ENCODE results near the gene ELP4. TPM values are rescaled to one million over a fixed set of nuclear protein-coding genes. Genes with fewer than 3 reads are reported as not detected.

ELP4 gene
- polyA plus RNA-seq, 3 donors: 6.0 to 17.8 (median 16.4) TPM

DNA sequence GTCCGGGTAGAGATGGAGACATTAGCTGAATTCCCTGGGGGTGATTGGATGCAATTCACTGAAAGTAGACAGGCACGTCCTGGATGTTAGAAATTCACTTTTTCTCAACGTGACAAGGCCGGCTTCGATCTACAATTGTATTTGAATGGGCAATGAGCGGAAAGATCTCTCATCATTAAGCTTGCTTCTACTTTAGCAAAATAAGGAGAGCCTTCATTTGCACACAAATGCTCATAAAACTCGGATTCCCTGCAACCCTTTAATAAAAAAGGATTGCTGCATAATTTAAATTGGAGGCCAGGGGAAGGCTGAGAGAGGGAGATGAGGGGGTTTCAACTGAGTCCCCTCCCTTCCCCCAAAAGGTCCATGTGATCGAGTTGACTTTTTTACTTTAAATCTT, 312.2 kb downstream of the ELP4 start:
- Histone ChIP-seq H2AFZ (ENCODE audit: insufficient read depth, low read depth, low read length, poor library complexity, severe bottlenecking) (no peak overlapping the region), H4K20me1 (ENCODE audit: insufficient read depth, low read length) (no peaks in the 10 kb centered on the region), H3K79me2 (ENCODE audit: insufficient read depth, low read length) (no peaks in the 10 kb centered on the region), H3K4me3 (replicated peaks in 1 of 3; ENCODE audit: low read depth in 2 of 3, low read length in 3 of 3) (no peak overlapping the region), H3K4me2 (replicated peaks; ENCODE audit: extremely low read depth, low read length, poor library complexity, severe bottlenecking) (no peak overlapping the region), H3K9me3 (replicated peaks in 1 of 2; ENCODE audit: control insufficient read depth in 1 of 2, insufficient read depth in 1 of 2, low read length in 2 of 2) (peaks cover 8 to 77% of the 10 kb centered on the region in 2 donors), H3K4me1 (ENCODE audit: control insufficient read depth in 1 of 2, insufficient read depth in 2 of 2, low read length in 2 of 2) (peaks cover 5 to 17% of the 10 kb centered on the region in 2 donors), H3K27ac (ENCODE audit: low read depth in 1 of 2, low read length in 2 of 2) (no peak overlapping the region), H3K36me3 (replicated peaks in 1 of 2; ENCODE audit: control insufficient read depth in 1 of 2, insufficient read depth in 2 of 2, low read length in 2 of 2) (no peaks in the 10 kb centered on the region), H3K9ac (ENCODE audit: insufficient read depth, low read length, poor library complexity, severe bottlenecking) (no peak overlapping the region), H3K27me3 (ENCODE audit: control insufficient read depth in 2 of 2, insufficient read depth in 2 of 2, low read length in 2 of 2) (peaks cover 94 to 100% of the 10 kb centered on the region in 2 donors)
- no peak for TF ChIP-seq CTCF (IDR thresholded peaks at IDR 0.05)
- no peak for DNase-seq
- no CpG with 5 or more reads among the region's 8 CpGs for WGBS (ENCODE audit: insufficient coverage)
- H3K4me3 Mint-ChIP-seq: peak overlapping the region in 1 of 2 donors; percentile 84
- H3K27ac Mint-ChIP-seq: no peak overlapping the region
- intact Hi-C loops (cut with micrococcal nuclease): no loop called here
- H3K27me3 Mint-ChIP-seq (ENCODE audit: low read depth in 3 of 3): peaks cover 94 to 100% (median 97%) of the 10 kb centered on the region in 3 donors
- peaks cover 0 to 39% (median 29%) of the 10 kb centered on the region in 7 donors for H3K9me3 Mint-ChIP-seq
- H3K4me1 Mint-ChIP-seq: peaks cover 24% of the 10 kb centered on the region
- peaks cover 0 to 3% of the 10 kb centered on the region in 2 donors for H3K36me3 Mint-ChIP-seq

- TF ChIP-seq CTCF (IDR thresholded peaks at IDR 0.05): no peak
- Histone ChIP-seq H3K4me1 (ENCODE audit: control insufficient read depth in 1 of 2, insufficient read depth in 2 of 2, low read length in 2 of 2) (peaks cover 5 to 12% of the 10 kb centered on the region in 2 donors), H4K20me1 (ENCODE audit: insufficient read depth, low read length) (no peaks in the 10 kb centered on the region), H3K27ac (ENCODE audit: low read depth in 1 of 2, low read length in 2 of 2) (no peak overlapping the region), H3K9me3 (replicated peaks in 1 of 2; ENCODE audit: control insufficient read depth in 1 of 2, insufficient read depth in 1 of 2, low read length in 2 of 2) (peaks cover 5 to 74% of the 10 kb centered on the region in 2 donors), H3K9ac (ENCODE audit: insufficient read depth, low read length, poor library complexity, severe bottlenecking) (no peak overlapping the region), H2AFZ (ENCODE audit: insufficient read depth, low read depth, low read length, poor library complexity, severe bottlenecking) (no peak overlapping the region), H3K79me2 (ENCODE audit: insufficient read depth, low read length) (no peaks in the 10 kb centered on the region), H3K36me3 (replicated peaks in 1 of 2; ENCODE audit: control insufficient read depth in 1 of 2, insufficient read depth in 2 of 2, low read length in 2 of 2) (no peaks in the 10 kb centered on the region), H3K27me3 (ENCODE audit: control insufficient read depth in 2 of 2, insufficient read depth in 2 of 2, low read length in 2 of 2) (peaks cover 91 to 99% of the 10 kb centered on the region in 2 donors), H3K4me2 (replicated peaks; ENCODE audit: extremely low read depth, low read length, poor library complexity, severe bottlenecking) (no peak overlapping the region), H3K4me3 (replicated peaks in 1 of 3; ENCODE audit: low read depth in 2 of 3, low read length in 3 of 3) (no peak overlapping the region)
- H3K9me3 Mint-ChIP-seq: peaks cover 0 to 35% (median 30%) of the 10 kb centered on the region in 7 donors
- H3K4me3 Mint-ChIP-seq: peak overlapping the region in 1 of 2 donors; percentile 84
- no peak for DNase-seq
- intact Hi-C loops (cut with micrococcal nuclease): no loop called here
- peaks cover 0 to 5% of the 10 kb centered on the region in 2 donors for H3K36me3 Mint-ChIP-seq
- no peak overlapping the region for H3K27ac Mint-ChIP-seq
- peaks cover 22% of the 10 kb centered on the region for H3K4me1 Mint-ChIP-seq
- peaks cover 94 to 100% (median 98%) of the 10 kb centered on the region in 3 donors for H3K27me3 Mint-ChIP-seq (ENCODE audit: low read depth in 3 of 3)
- 17% methylated on average over 8 of the region's 17 CpGs for WGBS (ENCODE audit: insufficient coverage)
These were observed 312.8 kb downstream of the ELP4 start for GRCh38 chr11:31822175-31822926.

Data from CD14-positive monocyte (primary cell).